GM21381 (cell line): Measurements from ENCODE around the gene PPP1R14C.

Experiments
- ATAC-seq: cut with Tn5 transposase; IDR thresholded peaks from one replicate; pipeline ENCODE4 v1.9.1; 2021; ENCODE audit warnings: mild to moderate bottlenecking, moderate library complexity; ENCODE audit not compliant: unreplicated experiment

The PPP1R14C gene

GRCh38 chr6:150243620-150244314 lies 100.9 kb downstream of the PPP1R14C start:
- no peak for ATAC-seq

DNA sequence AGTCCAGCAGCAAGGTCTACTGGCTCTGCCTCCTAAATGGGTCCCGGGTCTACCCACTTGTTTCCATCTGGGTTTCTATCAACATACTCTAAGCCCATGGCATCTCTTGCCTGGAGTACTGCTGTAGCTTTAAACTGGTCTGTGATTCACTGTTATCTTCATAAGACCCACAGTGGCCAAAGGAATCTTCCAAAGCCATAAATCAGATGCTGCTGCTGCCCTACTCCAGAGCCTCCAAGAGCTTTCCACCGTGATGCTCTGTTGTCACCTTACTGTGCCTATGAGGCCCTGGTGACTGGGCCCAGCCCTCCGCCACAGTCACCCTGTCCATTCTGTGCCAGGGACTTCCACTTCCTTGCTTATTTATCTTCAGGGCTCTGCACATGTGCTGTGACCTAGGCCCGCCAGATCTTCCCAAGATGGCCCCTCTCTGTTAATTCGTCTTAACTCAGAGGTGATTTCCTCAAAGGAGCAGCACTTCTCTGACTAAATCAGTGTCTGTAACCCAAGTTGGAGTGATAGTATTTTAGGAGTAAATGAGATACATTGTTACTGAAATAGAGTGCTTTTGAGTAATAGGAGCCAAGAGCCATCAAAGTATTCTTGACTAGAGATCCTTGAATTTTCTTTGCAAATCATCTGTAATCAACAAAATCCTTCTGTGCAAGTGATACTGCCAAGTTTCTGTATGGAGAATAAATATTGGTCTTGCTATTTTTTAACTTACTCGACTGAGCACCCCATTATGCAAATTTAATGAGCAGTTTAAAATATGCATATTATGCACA lies 102.5 kb downstream of the PPP1R14C start:
- no peak for ATAC-seq

- no peak for ATAC-seq
Observed at GRCh38 chr6:150247803-150248202, 105.0 kb downstream of the PPP1R14C start.

DNA sequence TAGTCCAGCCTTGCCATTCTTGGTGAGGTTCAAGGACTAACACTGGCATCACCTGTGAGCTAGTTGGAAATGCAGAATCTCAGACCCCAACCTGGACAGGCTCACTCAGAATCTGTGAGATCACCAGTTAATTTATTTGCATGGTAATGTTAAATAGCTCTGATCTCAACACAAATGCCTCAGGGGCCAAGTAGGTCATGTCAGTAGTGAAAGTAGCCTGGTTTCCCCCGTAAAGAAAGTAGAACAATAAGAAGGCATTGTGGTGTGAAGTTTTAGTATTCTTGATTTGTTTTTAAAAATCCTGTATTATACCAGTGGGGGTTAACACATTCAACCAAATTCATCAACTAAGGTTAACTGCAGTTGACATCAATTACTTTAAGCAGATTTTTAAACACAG lies 105.5 kb downstream of the PPP1R14C start:
- ATAC-seq = no peak

DNA sequence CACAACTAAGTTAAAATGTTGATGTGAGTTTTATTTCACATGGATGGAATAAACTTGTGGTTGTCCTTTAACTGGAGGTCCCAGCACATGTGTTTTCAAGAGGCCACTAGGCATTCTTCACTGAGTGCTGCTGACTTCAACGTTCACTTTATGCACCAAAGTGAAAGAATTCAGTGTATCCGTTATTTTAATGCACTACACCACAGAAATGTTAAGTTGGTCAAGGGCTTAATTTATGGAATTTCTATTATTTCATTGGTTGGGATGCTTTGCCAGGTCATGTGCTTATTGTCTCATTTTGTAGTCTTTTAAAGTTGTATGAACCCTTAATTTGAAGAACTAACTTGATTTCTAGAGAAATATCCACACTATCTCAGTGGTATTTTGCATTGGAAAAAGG lies 106.4 kb downstream of the PPP1R14C start:
- no peak for ATAC-seq

- ATAC-seq = no peak
Observed at GRCh38 chr6:150250826-150251225, 108.0 kb downstream of the PPP1R14C start.

DNA sequence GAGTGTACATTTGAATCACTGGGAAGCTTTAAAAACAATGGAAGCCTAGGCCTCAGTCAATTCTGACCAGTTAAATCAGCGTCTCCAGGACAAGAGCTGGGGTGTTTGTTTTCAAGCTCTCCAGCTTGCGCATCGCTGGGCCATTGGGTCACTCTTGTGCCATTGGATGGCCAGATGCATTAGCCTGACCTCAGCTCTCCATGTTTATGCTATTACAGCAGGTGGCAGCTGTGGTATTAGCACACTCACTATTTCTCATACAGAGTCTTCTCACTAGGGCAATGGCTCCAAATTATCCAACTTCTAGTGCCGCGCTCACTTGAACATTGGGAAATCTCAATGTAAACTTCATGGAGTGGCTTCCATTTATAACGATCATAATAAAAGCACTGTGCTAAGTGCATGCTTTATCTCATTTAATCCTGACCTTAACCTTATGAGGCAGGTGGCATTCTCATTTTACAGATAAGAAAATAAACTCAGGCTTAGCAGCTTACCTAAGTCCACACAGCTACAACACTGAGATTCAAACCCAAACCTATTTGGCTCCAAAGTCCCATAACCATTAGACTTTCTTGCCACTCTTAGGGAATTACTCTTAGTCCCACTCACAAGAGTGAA lies 108.8 kb downstream of the PPP1R14C start:
- no peak for ATAC-seq

DNA sequence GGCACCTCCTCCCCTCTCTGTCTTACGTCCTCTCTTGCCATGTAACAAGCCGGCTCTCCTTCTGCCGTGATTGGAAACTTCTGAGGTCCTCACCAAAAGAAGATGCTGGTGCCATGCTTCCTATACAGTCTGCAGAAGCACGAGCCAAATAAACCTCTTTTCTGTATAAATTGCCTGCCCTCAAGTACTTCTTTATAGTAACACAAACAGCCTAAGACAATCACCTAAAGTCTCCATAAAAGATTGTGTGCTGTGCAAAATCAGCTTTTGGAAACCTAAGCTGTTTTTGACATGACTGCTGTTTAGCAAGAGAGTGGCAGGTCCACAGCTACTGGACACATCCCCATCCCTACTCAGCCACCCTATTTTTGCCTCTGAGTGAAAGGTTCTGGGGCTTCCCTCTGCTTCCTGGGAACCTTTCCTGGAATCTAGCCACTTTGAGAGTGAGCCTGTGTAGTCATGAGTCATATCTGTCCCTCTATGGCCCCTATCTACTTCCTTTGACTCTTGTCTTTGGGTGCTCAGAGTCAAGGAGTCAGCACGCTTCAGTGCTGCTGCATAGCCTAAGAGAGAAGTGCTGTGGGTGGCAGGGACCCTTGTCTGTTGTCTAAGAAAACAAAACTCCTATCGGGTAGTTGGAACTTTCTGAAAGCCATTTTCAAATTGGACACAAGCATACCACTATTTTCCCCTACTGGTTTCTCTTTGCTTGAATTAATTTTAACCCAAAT lies 110.0 kb downstream of the PPP1R14C start:
- no peak for ATAC-seq

- ATAC-seq = no peak
Observed at GRCh38 chr6:150253489-150253888, 110.6 kb downstream of the PPP1R14C start.

DNA sequence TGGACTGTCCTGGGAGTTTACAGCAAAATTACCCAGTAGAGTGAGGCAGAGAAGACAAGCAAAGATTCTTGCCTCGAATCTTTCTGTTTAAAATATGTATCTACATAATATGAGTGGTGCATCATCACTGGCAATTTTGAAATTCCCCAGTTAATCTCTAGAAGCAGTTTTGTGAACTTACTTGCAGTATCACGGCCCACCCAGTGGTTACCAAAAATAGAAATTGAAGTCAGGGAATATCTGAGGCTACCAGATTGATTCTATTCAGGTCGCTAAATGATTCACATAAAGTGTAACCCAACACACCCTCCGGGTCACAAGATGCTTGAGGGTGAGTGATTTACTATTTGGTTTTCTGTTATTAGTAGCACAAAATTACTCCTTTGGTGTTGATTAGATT lies 111.9 kb downstream of the PPP1R14C start:
- ATAC-seq = no peak

GRCh38 chr6:150255840-150256239 lies 113.0 kb downstream of the PPP1R14C start:
- ATAC-seq = no peak

DNA sequence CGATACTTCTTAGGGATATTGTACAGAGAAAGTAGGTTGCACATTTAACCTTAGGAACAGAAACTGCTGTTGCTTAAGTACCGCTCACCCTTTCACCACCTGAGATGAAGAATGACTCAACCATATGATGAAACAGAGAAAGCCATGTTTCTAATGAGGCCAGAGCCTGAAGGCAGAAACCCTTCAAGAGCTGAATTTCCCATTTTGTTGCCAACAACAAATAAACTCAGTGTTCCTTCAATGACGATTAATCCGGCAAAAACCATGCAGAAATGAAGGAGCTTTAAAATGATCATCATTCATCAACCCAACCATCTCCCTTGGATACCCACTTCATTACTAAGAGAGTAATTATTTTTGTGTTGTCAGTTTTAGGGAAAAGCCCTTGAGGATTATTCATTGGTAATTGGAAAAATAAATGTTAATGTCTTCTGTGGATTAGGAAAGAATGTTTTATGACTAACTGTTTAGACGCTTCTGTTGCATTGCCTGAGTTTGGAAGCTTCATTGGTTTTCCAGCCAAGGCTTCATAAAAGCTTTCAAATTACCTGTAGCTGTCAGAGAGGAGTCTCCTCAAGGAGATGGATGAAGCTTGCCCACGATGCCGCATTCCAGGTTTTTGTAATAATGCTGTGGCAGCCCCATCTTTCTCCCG lies 113.9 kb downstream of the PPP1R14C start:
- ATAC-seq = no peak

- no peak for ATAC-seq
Observed at GRCh38 chr6:150258381-150258780, 115.5 kb downstream of the PPP1R14C start.

GRCh38 chr6:150260931-150261330 lies 118.1 kb downstream of the PPP1R14C start:
- no peak for ATAC-seq

DNA sequence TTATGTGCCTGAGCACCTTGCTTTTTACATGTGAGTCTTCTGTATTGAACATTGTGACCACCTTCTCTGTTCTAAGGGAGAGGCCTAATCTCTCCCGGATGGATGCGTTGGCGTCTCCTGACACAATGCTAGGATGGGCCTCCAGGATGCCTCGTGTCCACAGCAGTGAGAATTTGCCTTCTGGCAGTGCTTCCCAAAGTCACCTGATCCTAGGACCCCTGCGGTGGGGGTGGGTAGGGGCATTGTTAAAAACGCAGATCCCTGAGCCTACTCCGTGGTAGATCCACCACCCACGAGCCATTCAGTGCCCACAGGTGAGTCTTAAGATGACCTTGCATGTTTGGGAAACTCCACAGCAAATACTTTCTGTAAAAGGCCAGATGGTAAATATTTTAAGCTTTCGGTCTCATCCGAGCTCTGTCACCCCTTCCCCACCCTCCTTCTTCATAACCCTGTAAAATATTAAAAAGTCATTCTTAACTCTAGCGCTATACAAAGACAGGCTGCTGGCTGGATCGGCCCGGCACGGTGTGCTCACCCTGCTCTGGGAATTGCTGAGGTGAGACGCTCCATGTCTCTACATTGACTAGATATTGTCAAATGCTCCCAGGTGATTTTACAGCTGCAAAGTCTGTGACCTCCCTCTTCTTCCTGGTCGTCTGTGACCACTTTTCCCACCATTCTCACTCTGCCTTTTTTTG lies 119.3 kb downstream of the PPP1R14C start:
- no peak for ATAC-seq

- ATAC-seq = no peak
Observed at GRCh38 chr6:150263765-150264404, 121.0 kb downstream of the PPP1R14C start.

- ATAC-seq = no peak
Observed at GRCh38 chr6:150266309-150266708, 123.5 kb downstream of the PPP1R14C start.

GRCh38 chr6:150266963-150267685 lies 124.3 kb downstream of the PPP1R14C start:
- ATAC-seq = no peak
